Chondrocyte (in vitro differentiated cells): ENCODE measurements around the gene CENPV. TPM values are rescaled to one million over a fixed set of nuclear protein-coding genes. Genes with fewer than 3 reads are reported as not detected.

ENCODE experiments used
- DNase-seq: peaks from one replicate; pipeline ENCODE4 v3.0.0; 2021; ENCODE audit warnings: mixed read lengths, low spot score
- H3K27ac Mint-ChIP-seq: one replicate; pipeline ENCODE4 v1.8.0; 2021; ENCODE audit warnings: mild to moderate bottlenecking, moderate library complexity, mixed read lengths; ENCODE audit not compliant: unreplicated experiment
- H3K27me3 Mint-ChIP-seq: 2 replicates; pipeline ENCODE4 v1.8.0; 2021; ENCODE audit warnings: low read depth, mixed read lengths
- H3K36me3 Mint-ChIP-seq: 2 replicates; pipeline ENCODE4 v1.8.0; 2021; ENCODE audit warnings: low read depth, mixed read lengths
- H3K4me1 Mint-ChIP-seq: 2 replicates; pipeline ENCODE4 v1.8.0; 2021; ENCODE audit warnings: low read depth, mild to moderate bottlenecking, mixed read lengths
- H3K4me3 Mint-ChIP-seq: one replicate; pipeline ENCODE4 v1.8.0; 2021; ENCODE audit warnings: mild to moderate bottlenecking, moderate library complexity, mixed read lengths; ENCODE audit not compliant: unreplicated experiment
- H3K9me3 Mint-ChIP-seq: 2 replicates; pipeline ENCODE4 v1.8.0; 2021; ENCODE audit warnings: low read depth, mixed read lengths
- CTCF ChIP-seq: fragments of 200-600 bp; sonication (generic); IDR thresholded peaks from 2 replicates; pipeline ENCODE4 v1.5.0; 2021; ENCODE audit warnings: antibody characterized with exemption, mild to moderate bottlenecking, moderate library complexity
- total RNA-seq: library from RNA; stranded (reverse); gene quantifications from 3 replicates; pipeline ENCODE4 v1.2.1, GENCODE V29; 2021

The CENPV gene
- total RNA-seq, 1 donor from 2014 or later, result 12.3 TPM

- Mint-ChIP-seq H3K4me3 (no peak overlapping the region), H3K4me1 (peaks cover 17% of the 10 kb centered on the region), H3K36me3 (peaks cover 4% of the 10 kb centered on the region), H3K27me3 (no peaks in the 10 kb centered on the region), H3K9me3 (peaks cover 2% of the 10 kb centered on the region), H3K27ac (no peak overlapping the region)
- TF ChIP-seq CTCF, result no peak
- DNase-seq, result no peak
Observed at GRCh38 chr17:16325964-16326363, 27.3 kb downstream of the CENPV start.

GRCh38 chr17:16322636-16323035, 30.6 kb downstream of the CENPV start:
- no peak overlapping the region for H3K4me3 Mint-ChIP-seq
- peak overlapping the region; percentile 59 for H3K27ac Mint-ChIP-seq

GRCh38 chr17:16319969-16320368, 33.3 kb downstream of the CENPV start:
- no peak for TF ChIP-seq CTCF
- no peaks in the 10 kb centered on the region for H3K27me3 Mint-ChIP-seq
- H3K36me3 Mint-ChIP-seq, result peaks cover 2% of the 10 kb centered on the region
- DNase-seq, result peak; percentile 4
- H3K4me1 Mint-ChIP-seq, result peaks cover 6% of the 10 kb centered on the region
- H3K4me3 Mint-ChIP-seq, result no peak overlapping the region
- H3K27ac Mint-ChIP-seq, result no peak overlapping the region
- H3K9me3 Mint-ChIP-seq, result peaks cover 2% of the 10 kb centered on the region

More at GRCh38 chr17:16322636-16323035, 30.6 kb downstream of the CENPV start:
- no peak for TF ChIP-seq CTCF
- H3K27me3 Mint-ChIP-seq, result no peaks in the 10 kb centered on the region
- peaks cover 2% of the 10 kb centered on the region for H3K9me3 Mint-ChIP-seq
- H3K36me3 Mint-ChIP-seq, result peaks cover 4% of the 10 kb centered on the region
- DNase-seq, result no peak
- H3K4me1 Mint-ChIP-seq, result peaks cover 6% of the 10 kb centered on the region

GRCh38 chr17:16314859-16315258, 38.4 kb downstream of the CENPV start:
- Mint-ChIP-seq H3K4me3 (no peak overlapping the region), H3K9me3 (no peaks in the 10 kb centered on the region), H3K36me3 (peaks cover 5% of the 10 kb centered on the region), H3K27me3 (no peaks in the 10 kb centered on the region), H3K27ac (no peak overlapping the region), H3K4me1 (no peaks in the 10 kb centered on the region)
- TF ChIP-seq CTCF, result no peak
- DNase-seq, result peak; percentile 19

GRCh38 chr17:16314189-16314588, 39.1 kb downstream of the CENPV start:
- peaks cover 5% of the 10 kb centered on the region for H3K36me3 Mint-ChIP-seq
- H3K27ac Mint-ChIP-seq, result no peak overlapping the region
- TF ChIP-seq CTCF, result no peak
- no peak for DNase-seq
- no peaks in the 10 kb centered on the region for H3K9me3 Mint-ChIP-seq
- H3K4me3 Mint-ChIP-seq, result no peak overlapping the region
- H3K27me3 Mint-ChIP-seq, result no peaks in the 10 kb centered on the region
- no peaks in the 10 kb centered on the region for H3K4me1 Mint-ChIP-seq
